H1 (cell line): ENCODE results near the gene TMEM9B. TPM values are rescaled to one million over a fixed set of nuclear protein-coding genes. Genes with fewer than 3 reads are reported as not detected.

Experiments used
- CTCF ChIA-PET: fragments of 300-600 bp; sonication (Branson Sonifier 250); formaldehyde crosslinking; loops from one replicate; lab custom pipeline; 2021; ENCODE audit not compliant: partially characterized antibody; lab: Charles Lee
- POLR2A ChIA-PET: fragments of 300-600 bp; sonication (Branson Sonifier 250); formaldehyde crosslinking; loops from one replicate; lab custom pipeline; 2021; ENCODE audit warnings: inconsistent platforms; ENCODE audit not compliant: partially characterized antibody; lab: Charles Lee
- DNase-seq, 2 experiments: peaks; one replicate each; pipeline versions ENCODE4 v3.0.0 to v3.0.0-alpha.2; 2010 to 2022; ENCODE audit warnings: low spot score in 2 of 2, low read depth in 1 of 2, mixed read lengths in 1 of 2
- FAIRE-seq: peaks from 2 replicates; lab custom pipeline; 2011; peaks lifted over from hg19 to GRCh38; lab: Jason Lieb, UNC
- H2AFZ ChIP-seq: 2 replicates; pipeline ENCODE4 v1.8.1; 2012; ENCODE audit warnings: low read length, inconsistent platforms
- H2AK5ac ChIP-seq: 2 replicates; pipeline ENCODE4 v1.6.1; 2013; ENCODE audit warnings: low read depth, low read length
- H2BK120ac ChIP-seq: replicated peaks from 2 replicates; pipeline ENCODE3; 2013; ENCODE audit warnings: low read depth, low read length, inconsistent platforms
- H2BK12ac ChIP-seq: 2 replicates; pipeline ENCODE4 v1.6.1; 2013; ENCODE audit warnings: low read depth, low read length
- H2BK15ac ChIP-seq: 2 replicates; pipeline ENCODE4 v1.6.1; 2013; ENCODE audit warnings: low read length
- H2BK20ac ChIP-seq: 2 replicates; pipeline ENCODE4 v1.6.1; 2013; ENCODE audit warnings: low read length
- H2BK5ac ChIP-seq: 2 replicates; pipeline ENCODE4 v1.6.1; 2013; ENCODE audit warnings: low read depth, low read length
- H3K14ac ChIP-seq: 2 replicates; pipeline ENCODE4 v1.6.1; 2013; ENCODE audit warnings: inconsistent platforms; ENCODE audit not compliant: insufficient read length
- H3K18ac ChIP-seq: 2 replicates; pipeline ENCODE4 v1.6.1; 2013; ENCODE audit warnings: low read length; ENCODE audit errors: extremely low read depth
- H3K23ac ChIP-seq: 2 replicates; pipeline ENCODE4 v1.6.1; 2013; ENCODE audit warnings: inconsistent platforms; ENCODE audit not compliant: insufficient read length
- H3K23me2 ChIP-seq: 2 replicates; pipeline ENCODE4 v1.6.1; 2013; ENCODE audit warnings: low read depth, low read length
- H3K27ac ChIP-seq: 2 replicates; pipeline ENCODE4 v1.6.1; 2011; ENCODE audit warnings: low read depth, low read length, inconsistent platforms
- H3K27me3 ChIP-seq, 4 experiments: replicated peaks in 1 of 4; 1 replicate in 1 of 4; 2 replicates in 3 of 4; pipeline versions ENCODE4 v1.6.1 to v1.8.1; 2011 to 2013; ENCODE audit warnings: low read length in 3 of 4, mild to moderate bottlenecking in 3 of 4, inconsistent platforms in 2 of 4, mixed read lengths in 2 of 4, moderate library complexity in 1 of 4; ENCODE audit not compliant: control insufficient read depth in 3 of 4, insufficient read depth in 3 of 4; ENCODE audit errors: extremely low read depth in 1 of 4
- H3K36me3 ChIP-seq, 4 experiments: 2 replicates each; pipeline versions ENCODE4 v1.6.1 to v1.8.1; 2011 to 2013; ENCODE audit warnings: mild to moderate bottlenecking in 4 of 4, low read length in 3 of 4, moderate library complexity in 2 of 4, control low read depth in 1 of 4, inconsistent platforms in 1 of 4; ENCODE audit not compliant: insufficient read depth in 4 of 4, control insufficient read depth in 2 of 4
- H3K4ac ChIP-seq: replicated peaks from 2 replicates; pipeline ENCODE3; 2013; ENCODE audit warnings: low read length, low read depth, mixed read lengths, inconsistent platforms; ENCODE audit not compliant: insufficient read length
- H3K4me1 ChIP-seq, 4 experiments: replicated peaks in 1 of 4; 1 replicate in 1 of 4; 2 replicates in 3 of 4; pipeline versions ENCODE4 v1.6.1 to v1.8.1; 2011 to 2013; ENCODE audit warnings: low read length in 3 of 4, inconsistent platforms in 2 of 4, mixed read lengths in 1 of 4; ENCODE audit not compliant: insufficient read depth in 4 of 4, control insufficient read depth in 3 of 4
- H3K4me2 ChIP-seq, 2 experiments: 2 replicates each; pipeline versions ENCODE4 v1.6.1 to v1.8.1; 2011 to 2013; ENCODE audit warnings: low read depth in 2 of 2, low read length in 2 of 2, control low read depth in 1 of 2, inconsistent platforms in 1 of 2, mild to moderate bottlenecking in 1 of 2; ENCODE audit not compliant: insufficient read depth in 1 of 2
- H3K4me3 ChIP-seq, 4 experiments: fragments of 200-600, 300-600 bp in 1 of 4; sonication (generic), shearing (Covaris generic), sonication (Bioruptor Twin) in 1 of 4; 2 replicates each; pipeline versions ENCODE4 v1.5.1 to v1.8.1; 2011 to 2016; ENCODE audit warnings: low read length in 4 of 4, low read depth in 3 of 4, control low read depth in 2 of 4, inconsistent platforms in 2 of 4, mild to moderate bottlenecking in 2 of 4, mixed read lengths in 1 of 4, moderate library complexity in 1 of 4; ENCODE audit not compliant: insufficient read depth in 2 of 4; ENCODE audit errors: extremely low read depth in 1 of 4
- H3K56ac ChIP-seq: replicated peaks from 2 replicates; pipeline ENCODE3; 2013; ENCODE audit warnings: low read depth, mild to moderate bottlenecking, mixed read lengths, low read length, inconsistent platforms; ENCODE audit not compliant: insufficient read length
- H3K79me1 ChIP-seq: 2 replicates; pipeline ENCODE4 v1.6.1; 2013; ENCODE audit warnings: low read depth, low read length, control low read depth
- H3K79me2 ChIP-seq, 2 experiments: 2 replicates each; pipeline versions ENCODE4 v1.6.1 to v1.8.1; 2012 to 2013; ENCODE audit warnings: low read length in 2 of 2, mild to moderate bottlenecking in 2 of 2, inconsistent platforms in 1 of 2; ENCODE audit not compliant: insufficient read depth in 2 of 2, control insufficient read depth in 1 of 2
- H3K9ac ChIP-seq, 4 experiments: replicated peaks in 1 of 4; 1 replicate in 1 of 4; 2 replicates in 3 of 4; pipeline versions ENCODE4 v1.6.1 to v1.8.1; 2011 to 2013; ENCODE audit warnings: low read depth in 3 of 4, low read length in 3 of 4, control low read depth in 2 of 4, mild to moderate bottlenecking in 2 of 4, moderate library complexity in 2 of 4, inconsistent platforms in 1 of 4; ENCODE audit errors: extremely low read depth in 1 of 4
- H3K9me3 ChIP-seq, 2 experiments: 2 replicates each; pipeline versions ENCODE4 v1.6.1 to v1.8.1; 2012 to 2013; ENCODE audit warnings: mild to moderate bottlenecking in 2 of 2, moderate library complexity in 2 of 2, control low read depth in 1 of 2, inconsistent platforms in 1 of 2, low read depth in 1 of 2, low read length in 1 of 2, mixed read lengths in 1 of 2; ENCODE audit not compliant: insufficient read depth in 2 of 2
- H4K20me1 ChIP-seq, 2 experiments: replicated peaks in 1 of 2; 2 replicates each; pipeline versions ENCODE3 to v1.8.1; 2011 to 2013; ENCODE audit warnings: inconsistent platforms in 2 of 2, low read length in 2 of 2, mild to moderate bottlenecking in 1 of 2; ENCODE audit not compliant: insufficient read depth in 2 of 2, control insufficient read depth in 1 of 2
- H4K5ac ChIP-seq: 2 replicates; pipeline ENCODE4 v1.6.1; 2013; ENCODE audit warnings: low read length, low read depth, mixed read lengths, inconsistent platforms; ENCODE audit not compliant: insufficient read length
- H4K8ac ChIP-seq: 2 replicates; pipeline ENCODE4 v1.8.0; 2013; ENCODE audit warnings: mild to moderate bottlenecking, moderate library complexity, low read length, inconsistent platforms; ENCODE audit not compliant: insufficient read depth; ENCODE audit errors: extremely low read depth
- H4K91ac ChIP-seq: replicated peaks from 2 replicates; pipeline ENCODE3; 2013; ENCODE audit warnings: low read length, mixed read lengths, inconsistent platforms; ENCODE audit not compliant: insufficient read length
- HDAC2 ChIP-seq, 2 experiments: fragments of 300-600 bp in 1 of 2; sonication (generic) in 1 of 2; IDR thresholded peaks; 2 replicates each; pipeline ENCODE4 v1.6.1; 2011 to 2012; ENCODE audit warnings: low read depth in 2 of 2, low read length in 2 of 2, mild to moderate bottlenecking in 2 of 2, moderate library complexity in 2 of 2, borderline replicate concordance in 1 of 2, inconsistent platforms in 1 of 2
- MAFK ChIP-seq: IDR thresholded peaks from 2 replicates; pipeline ENCODE4 v1.6.1; 2012; ENCODE audit warnings: low read depth, mild to moderate bottlenecking, improper control_type of control experiment, low read length
- SIN3A ChIP-seq, 2 experiments: IDR thresholded peaks in 1 of 2; conservative IDR thresholded peaks in 1 of 2; 2 replicates each; pipeline ENCODE4 v1.6.1; 2011 to 2012; ENCODE audit warnings: low read length in 2 of 2, improper control_type of control experiment in 1 of 2, low read depth in 1 of 2, mild to moderate bottlenecking in 1 of 2
- SUZ12 ChIP-seq: fragments of 200-600 bp; sonication (generic); IDR thresholded peaks from 2 replicates; pipeline ENCODE4 v1.6.1; 2012; ENCODE audit warnings: mild to moderate bottlenecking, inconsistent platforms, low read length, moderate library complexity, mixed read lengths
- TAF1 ChIP-seq: IDR thresholded peaks from 2 replicates; pipeline ENCODE4 v1.6.1; 2011; ENCODE audit warnings: mild to moderate bottlenecking, low read depth, low read length
- TAF7 ChIP-seq: optimal IDR thresholded peaks from 2 replicates; pipeline ENCODE3; 2011; ENCODE audit warnings: low read depth, mild to moderate bottlenecking, inconsistent platforms, low read length, moderate library complexity, borderline replicate concordance
- whole genome bisulfite sequencing, 2 experiments: shearing (Covaris generic) in 1 of 2; methylation state at CpG; one replicate each; pipeline versions ENCODE4 v1.1.6 to v1.1.7; 2013 to 2015; ENCODE audit warnings: low lambda C conversion rate in 2 of 2, mixed read lengths in 2 of 2, inconsistent platforms in 1 of 2, low coverage in 1 of 2, missing lambda C conversion rate in 1 of 2; ENCODE audit not compliant: insufficient replicate concordance in 2 of 2, insufficient coverage in 1 of 2, insufficient read length in 1 of 2; ENCODE audit errors: extremely low coverage in 1 of 2, missing lambda C conversion rate in 1 of 2; 5-methylcytosine and 5-hydroxymethylcytosine counted together
- polyA plus RNA-seq, 7 experiments: library from polyadenylated mRNA; depleted of rRNA in 3 of 7; stranded (reverse) in 5 of 7; unstranded in 2 of 7; fragments of >200 nt in 5 of 7; fragments of 200-250 nt in 2 of 7; gene quantifications; 1 replicate in 5 of 7; 2 replicates in 1 of 7; 4 replicates in 1 of 7; pipeline versions ENCODE4 v1.2.1 to v1.2.3, GENCODE V29; 2011 to 2013; ENCODE audit warnings: missing spikeins in 2 of 7, mixed read lengths in 2 of 7
- total RNA-seq: library from RNA; stranded (reverse); fragmentation: NEBNext Ultra II Directional; extraction: Animal tissue kit (Norgen Biotek cat#: 25700); gene quantifications from 2 replicates; pipeline ENCODE4 v1.2.1, GENCODE V29; 2021

Gene TMEM9B
- total and polyA plus RNA-seq, 2 of the 8 experiments (the other 6 are each of a cell fraction or from before 2014, with no cell fraction given), result 8.3 to 9.4 TPM

DNA sequence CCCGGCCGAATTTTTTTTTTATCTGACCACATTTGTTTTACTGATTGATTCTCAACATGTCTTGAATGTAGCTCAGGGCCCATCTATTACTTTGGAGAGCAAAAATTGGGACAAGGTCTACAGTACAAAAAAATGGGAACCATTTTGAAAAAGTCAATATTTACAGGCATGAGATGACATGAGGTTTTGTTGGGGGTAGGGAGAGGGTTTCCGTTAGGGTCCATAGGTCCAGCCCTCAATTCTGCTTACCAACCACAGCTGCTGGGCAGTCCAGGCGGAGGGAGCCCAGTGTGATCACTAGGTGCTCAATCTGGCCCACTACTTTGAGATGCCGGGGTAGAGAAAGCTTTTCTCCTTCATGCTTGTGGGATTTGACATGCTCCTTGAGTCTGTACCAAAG, 21.2 kb upstream of the TMEM9B start:
- no peak overlapping the region for H2BK120ac ChIP-seq
- no peak overlapping the region for H2BK12ac ChIP-seq
- H3K23me2 ChIP-seq, result no peaks in the 10 kb centered on the region
- POLR2A ChIA-PET, result no interaction called here
- H4K8ac ChIP-seq, result no peak overlapping the region
- no peaks in the 10 kb centered on the region for H4K20me1 ChIP-seq
- no peak overlapping the region for H3K4ac ChIP-seq
- no peaks in the 10 kb centered on the region; a peak in 1 of 4 replicates for H3K9me3 ChIP-seq
- no peak overlapping the region for H2AK5ac ChIP-seq
- H2AFZ ChIP-seq, result no peak overlapping the region
- H3K9ac ChIP-seq, result no peak overlapping the region
- H3K18ac ChIP-seq, result no peak overlapping the region
- H3K79me2 ChIP-seq, result no peaks in the 10 kb centered on the region
- no peak for FAIRE-seq
- no peaks in the 10 kb centered on the region; a peak in 2 of 7 replicates for H3K4me1 ChIP-seq
- no peak overlapping the region for H3K14ac ChIP-seq
- TF ChIP-seq TAF1 (no peak), HDAC2 (IDR thresholded peaks at IDR 0.05; ENCODE audit: borderline replicate concordance in 1 of 2, low read depth in 2 of 2, low read length in 2 of 2) (no peak), SIN3A (conservative IDR thresholded peaks at IDR 0.05 in 1 of 2, IDR thresholded peaks at IDR 0.05 in 1 of 2; ENCODE audit: low read depth in 1 of 2, low read length in 2 of 2) (no peak), MAFK (no peak), TAF7 (no peak), SUZ12 (no peak)
- TF ChIP-seq, all 59 proteins: peak for 0
- H4K91ac ChIP-seq, result no peak overlapping the region
- no peak overlapping the region for H2BK15ac ChIP-seq
- no peaks in the 10 kb centered on the region for H3K27me3 ChIP-seq
- H3K4me3 ChIP-seq, result no peak overlapping the region
- DNase-seq, result no peak
- H3K4me2 ChIP-seq, result no peak overlapping the region
- no peak overlapping the region for H3K23ac ChIP-seq
- H2BK5ac ChIP-seq, result no peak overlapping the region
- WGBS, 2 experiments, result 84% methylated on average over 5 of the region's 5 CpGs; no CpG with 5 or more reads in 1 of the 2 experiments
- H3K79me1 ChIP-seq, result no peaks in the 10 kb centered on the region
- CTCF ChIA-PET, result interaction anchor here (1.2 to 1.9 kb wide), 2 partner anchors 10 to 31 kb away, joined by 3 to 4 read pairs; no protein-coding TSS in a partner anchor
- H3K36me3 ChIP-seq, result no peaks in the 10 kb centered on the region
- no peak overlapping the region for H4K5ac ChIP-seq
- no peak overlapping the region for H3K27ac ChIP-seq
- no peak overlapping the region for H2BK20ac ChIP-seq
- no peak overlapping the region for H3K56ac ChIP-seq
